HK-2 (cell line): ENCODE measurements around the gene PPM1K.

Experiments
- DNase-seq: peaks from one replicate; pipeline ENCODE4 v3.0.0-alpha.2; 2018; ENCODE audit not compliant: unreplicated experiment

The PPM1K gene

GRCh38 chr4:88276952-88277710, 7.2 kb downstream of the PPM1K start:
- no peak for DNase-seq

DNA sequence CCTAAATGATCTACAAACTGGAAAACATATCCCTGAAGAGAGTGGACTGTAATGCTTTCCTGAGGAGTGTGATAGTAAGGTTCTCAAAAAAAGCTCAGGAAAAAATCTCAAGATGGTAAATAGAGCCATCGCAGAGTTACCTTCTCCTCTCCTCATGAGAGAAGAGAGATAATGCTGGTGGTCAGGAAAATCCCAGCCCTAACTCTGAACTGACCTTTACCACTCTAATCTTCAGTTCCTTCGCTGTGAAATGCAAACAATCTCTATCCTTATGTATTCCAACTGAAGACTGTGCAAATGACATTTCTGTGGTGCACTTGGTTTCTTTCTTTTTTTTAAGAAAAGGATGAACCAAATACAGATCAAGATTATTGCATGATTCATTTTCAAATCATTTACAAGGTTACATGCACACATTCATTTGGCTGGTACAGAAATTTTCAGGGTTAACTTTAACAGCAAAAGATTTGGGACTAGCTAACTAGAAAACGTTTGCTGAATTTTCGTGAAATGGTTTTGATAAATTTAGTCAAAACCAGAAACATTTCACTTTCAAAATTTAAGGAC, 8.3 kb downstream of the PPM1K start:
- DNase-seq: no peak

DNA sequence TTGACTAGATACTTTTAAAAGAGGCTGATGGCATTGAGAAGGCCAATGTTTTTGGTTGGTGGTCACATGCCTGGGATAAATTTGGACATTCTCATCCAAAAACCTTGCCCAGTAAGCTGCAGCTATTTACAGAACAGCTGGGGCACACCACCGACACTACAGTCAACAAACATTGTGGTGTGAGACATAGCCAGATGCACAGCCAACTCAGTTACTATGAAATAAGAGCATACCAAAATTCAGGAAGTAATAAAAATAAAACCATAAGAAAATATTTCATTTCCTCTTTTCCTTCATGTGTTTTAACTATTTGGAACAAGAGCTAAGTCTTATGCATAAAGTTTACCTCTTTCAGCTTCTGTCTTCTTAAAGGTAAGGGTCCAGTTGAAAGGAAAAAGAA, 8.8 kb downstream of the PPM1K start:
- DNase-seq: no peak

DNA sequence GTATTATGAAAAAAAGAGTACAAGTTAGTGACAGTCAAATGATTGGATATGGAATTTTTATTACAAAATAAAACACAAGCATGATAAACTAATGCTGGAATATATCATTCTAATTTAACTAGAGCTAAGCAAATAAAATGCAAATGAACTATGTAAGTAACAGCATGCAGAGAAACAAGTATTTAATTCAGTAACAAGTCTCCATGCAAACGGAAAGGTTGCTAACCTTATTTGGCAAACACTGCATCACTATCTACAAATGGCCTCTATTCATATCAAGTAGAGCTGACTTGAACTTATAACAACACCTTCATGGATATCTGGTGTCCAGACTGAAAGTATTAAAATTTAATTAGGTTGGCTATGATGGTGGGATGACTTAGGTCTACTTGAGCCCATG, 15.4 kb downstream of the PPM1K start:
- DNase-seq: no peak

DNA sequence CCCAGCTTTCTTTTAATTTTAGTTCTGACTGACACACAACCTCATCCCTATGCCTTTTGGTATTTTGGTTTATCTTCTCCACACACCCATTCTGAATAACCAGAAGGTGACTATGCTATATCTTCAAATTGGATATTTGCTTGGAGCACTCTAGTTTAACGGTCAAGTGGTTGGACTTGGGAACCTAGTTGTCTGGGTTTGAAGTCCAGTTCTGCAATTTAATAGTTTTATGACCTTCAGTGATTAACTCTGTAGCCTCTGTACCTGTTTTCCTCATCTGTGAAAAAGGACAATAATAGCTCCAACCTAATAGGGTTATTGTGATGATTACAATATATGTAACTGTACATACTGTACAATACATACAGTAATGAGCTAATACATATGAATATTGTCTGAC, 20.0 kb downstream of the PPM1K start:
- DNase-seq: no peak

GRCh38 chr4:88257726-88258125, 26.6 kb downstream of the PPM1K start:
- DNase-seq: no peak

- no peak for DNase-seq
Observed at GRCh38 chr4:88255111-88255510, 29.2 kb downstream of the PPM1K start.

DNA sequence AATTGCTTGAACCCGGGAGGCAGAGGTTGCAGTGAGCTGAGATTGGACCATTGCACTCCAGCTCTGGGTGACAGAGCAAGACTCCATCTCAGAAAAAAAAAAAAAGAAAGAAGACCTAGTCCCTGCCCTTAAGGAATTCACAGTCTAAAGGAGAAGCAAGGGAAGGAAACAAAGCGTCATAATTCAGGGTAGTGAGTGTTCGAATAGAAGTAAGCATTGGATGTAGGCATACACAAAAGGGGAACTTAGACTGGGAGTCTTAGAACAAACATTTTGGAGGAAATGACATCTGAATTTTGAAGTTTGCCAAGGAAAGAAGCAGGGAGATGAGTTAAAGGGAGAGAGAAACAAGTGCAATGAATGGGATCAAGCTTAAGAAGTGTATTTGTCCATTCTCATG, 32.4 kb downstream of the PPM1K start:
- no peak for DNase-seq

- DNase-seq: no peak
Observed at GRCh38 chr4:88247148-88247547, 37.2 kb downstream of the PPM1K start.

GRCh38 chr4:88246600-88246999, 37.8 kb downstream of the PPM1K start:
- DNase-seq: no peak

DNA sequence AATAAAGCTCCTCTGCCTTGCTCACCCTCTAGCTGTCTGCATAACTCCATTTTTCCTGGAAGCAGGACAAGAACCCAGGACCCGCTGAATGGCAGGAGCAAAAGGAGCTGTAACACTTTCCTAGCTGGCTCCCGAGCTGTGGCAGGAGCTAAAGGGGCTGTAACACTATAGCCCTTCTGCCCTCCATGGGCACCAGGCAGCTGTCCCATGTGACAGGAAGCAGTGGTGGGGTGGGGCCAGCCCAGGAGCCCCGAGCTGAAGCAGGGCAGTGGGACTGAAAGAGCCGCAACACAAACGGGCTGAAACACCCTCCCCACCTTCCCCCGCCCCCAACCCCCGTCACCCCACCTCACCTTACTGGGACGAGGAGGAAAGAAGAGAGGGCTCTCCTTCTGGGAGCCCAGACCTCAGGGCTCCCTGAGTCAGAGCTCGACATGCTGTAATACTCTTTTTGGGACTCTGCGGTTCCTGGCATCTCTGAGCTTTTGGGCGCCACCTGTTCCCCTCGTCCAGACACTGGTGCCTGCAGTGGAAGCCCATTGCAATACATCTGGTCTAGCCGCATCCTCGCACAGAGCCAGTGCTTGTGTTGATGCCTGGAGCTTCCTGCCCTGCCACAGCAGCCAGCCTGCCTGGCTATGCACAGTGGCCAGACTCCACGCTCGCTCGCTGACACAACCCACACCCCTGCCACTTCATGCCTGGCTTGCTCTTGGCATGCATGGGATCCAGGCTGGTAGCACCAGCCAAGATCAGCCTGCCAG, 39.4 kb downstream of the PPM1K start:
- no peak for DNase-seq

- no peak for DNase-seq
Observed at GRCh38 chr4:88244056-88244455, 40.3 kb downstream of the PPM1K start.

GRCh38 chr4:88242144-88242543, 42.2 kb downstream of the PPM1K start:
- DNase-seq: no peak

- DNase-seq: no peak
Observed at GRCh38 chr4:88240297-88240714, 44.1 kb downstream of the PPM1K start.

GRCh38 chr4:88230969-88231771, 53.2 kb downstream of the PPM1K start:
- no peak for DNase-seq

DNA sequence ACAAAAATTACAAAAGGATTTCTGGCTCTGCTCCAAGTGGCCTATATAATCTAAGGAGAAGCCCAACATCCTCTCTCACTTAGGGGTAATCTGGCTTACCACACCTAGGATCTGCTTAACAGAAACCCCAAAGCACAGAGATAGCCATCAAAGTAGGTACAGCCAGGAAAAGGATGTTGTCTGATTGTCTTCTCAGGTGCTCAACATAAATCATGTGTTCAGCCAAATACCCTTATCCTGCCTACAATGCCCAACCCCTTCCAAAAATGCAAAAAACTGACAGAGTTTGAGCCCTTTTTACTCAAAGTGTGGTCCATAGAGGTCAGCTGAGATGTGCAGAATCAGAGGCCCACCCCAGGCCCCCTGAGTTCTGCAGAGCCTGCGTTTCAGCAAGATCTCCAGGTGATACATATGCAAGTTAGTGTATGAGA, 53.9 kb downstream of the PPM1K start:
- DNase-seq: no peak

GRCh38 chr4:88227734-88228133, 56.6 kb downstream of the PPM1K start:
- DNase-seq: no peak

DNA sequence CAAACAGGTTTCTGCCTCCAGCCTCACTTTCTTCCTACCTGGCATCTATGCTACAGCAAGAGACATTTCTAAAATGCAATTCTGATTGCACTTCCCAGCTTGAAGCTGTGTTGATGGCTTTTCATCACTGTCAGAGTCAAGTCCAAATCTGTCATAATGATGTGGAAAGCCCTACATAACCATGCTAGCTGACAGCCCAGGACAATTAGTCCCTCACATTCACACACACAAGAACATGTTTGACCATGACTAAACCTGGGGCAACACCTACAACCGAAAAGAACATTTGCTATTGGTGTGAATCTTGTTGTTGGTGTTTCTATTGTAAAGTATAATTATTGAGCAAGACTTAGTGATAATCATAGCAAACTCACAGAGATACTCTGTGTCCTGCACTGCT, 58.2 kb downstream of the PPM1K start:
- no peak for DNase-seq

- DNase-seq: no peak
Observed at GRCh38 chr4:88225232-88226105, 58.9 kb downstream of the PPM1K start.

- no peak for DNase-seq
Observed at GRCh38 chr4:88223516-88223915, 60.8 kb downstream of the PPM1K start.

DNA sequence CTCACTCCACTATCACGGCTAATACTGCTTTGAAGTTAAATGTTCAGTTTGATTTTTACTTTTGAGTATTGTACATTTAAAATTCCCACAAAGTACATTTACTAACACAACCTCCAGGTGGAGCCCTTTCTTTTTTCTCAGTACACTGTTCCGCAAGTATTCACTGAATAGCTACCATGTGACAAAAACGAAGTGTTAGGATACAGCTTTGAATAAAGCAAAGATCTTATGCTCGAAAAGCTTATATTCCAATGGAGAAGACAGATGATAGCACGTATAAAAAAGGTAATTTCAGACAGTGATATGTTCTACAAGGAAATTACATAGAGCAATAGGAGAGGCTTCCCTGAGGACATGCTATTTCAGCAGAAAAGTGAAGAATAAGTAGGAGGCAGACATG, 65.3 kb downstream of the PPM1K start:
- DNase-seq: no peak
